SK-N-SH (cell line): ENCODE results near the gene CCNY. TPM values are rescaled to one million over a fixed set of nuclear protein-coding genes. Genes with fewer than 3 reads are reported as not detected.

Source experiments
- CTCF ChIA-PET: fragments of 300-600, 350-600 bp; formaldehyde crosslinking; extraction: SDS; loops from one replicate; lab custom pipeline; 2021; lab: Yijun Ruan, JAX
- POLR2A ChIA-PET: fragments of 350-600 bp; sonication (Branson Sonifier 250); formaldehyde crosslinking; extraction: SDS; loops from one replicate; lab custom pipeline; 2020; ENCODE audit warnings: antibody characterized with exemption, inconsistent platforms; lab: Yijun Ruan, JAX
- DNase-seq: peaks from one replicate; pipeline ENCODE4 v3.0.0; 2012
- H2AFZ ChIP-seq: fragments of 200-600 bp; sonication (generic); 2 replicates; pipeline ENCODE4 v1.8.1; 2016; ENCODE audit warnings: antibody characterized with exemption, mild to moderate bottlenecking, low read depth
- H3F3A ChIP-seq: fragments of 200-600 bp; sonication (generic); replicated peaks from 2 replicates; pipeline ENCODE3; 2016; ENCODE audit warnings: antibody characterized with exemption, mild to moderate bottlenecking; ENCODE audit not compliant: insufficient read depth
- H3K27ac ChIP-seq, 2 experiments: fragments of 200-500 bp in 1 of 2; fragments of 200-600 bp in 1 of 2; sonication (Bioruptor generic) in 1 of 2; sonication (generic), shearing (Covaris generic) in 1 of 2; 2 replicates each; pipeline versions ENCODE4 v1.5.1 to v1.6.1; 2014 to 2016; ENCODE audit warnings: low read depth in 2 of 2, inconsistent platforms in 1 of 2, low read length in 1 of 2, mild to moderate bottlenecking in 1 of 2, mixed read lengths in 1 of 2
- H3K27me3 ChIP-seq: fragments of 200-600 bp; sonication (generic), shearing (Covaris generic); 2 replicates; pipeline ENCODE4 v1.6.1; 2016; ENCODE audit warnings: mixed run types; ENCODE audit not compliant: insufficient read depth
- H3K36me3 ChIP-seq, 2 experiments: fragments of 200-500 bp in 1 of 2; fragments of 200-600 bp in 1 of 2; sonication (Bioruptor generic) in 1 of 2; sonication (generic) in 1 of 2; replicated peaks in 1 of 2; 2 replicates each; pipeline versions ENCODE3 to v1.5.1; 2014 to 2016; ENCODE audit warnings: low read length in 1 of 2, mild to moderate bottlenecking in 1 of 2; ENCODE audit not compliant: insufficient read depth in 2 of 2, control insufficient read depth in 1 of 2
- H3K4me1 ChIP-seq, 2 experiments: fragments of 200-500 bp in 1 of 2; fragments of 200-600 bp in 1 of 2; sonication (Bioruptor generic) in 1 of 2; sonication (generic), shearing (Covaris generic) in 1 of 2; 2 replicates each; pipeline versions ENCODE4 v1.5.1 to v1.6.1; 2014 to 2016; ENCODE audit warnings: low read depth in 1 of 2, low read length in 1 of 2, mixed run types in 1 of 2; ENCODE audit not compliant: insufficient read depth in 2 of 2, control insufficient read depth in 1 of 2
- H3K4me2 ChIP-seq: fragments of 200-600 bp; sonication (generic), shearing (Covaris generic); 2 replicates; pipeline ENCODE4 v1.6.1; 2017; ENCODE audit warnings: mixed run types
- H3K4me3 ChIP-seq, 2 experiments: fragments of 200-500 bp in 1 of 2; fragments of 200-600 bp in 1 of 2; sonication (Bioruptor generic) in 1 of 2; sonication (generic), shearing (Covaris generic) in 1 of 2; 2 replicates each; pipeline versions ENCODE4 v1.5.1 to v1.8.1; 2014 to 2016; ENCODE audit warnings: low read depth in 2 of 2, inconsistent platforms in 1 of 2, low read length in 1 of 2, mild to moderate bottlenecking in 1 of 2, mixed read lengths in 1 of 2, moderate library complexity in 1 of 2
- H3K79me2 ChIP-seq: fragments of 200-600 bp; sonication (generic); 2 replicates; pipeline ENCODE4 v1.8.1; 2017; ENCODE audit warnings: mild to moderate bottlenecking; ENCODE audit not compliant: insufficient read depth
- H3K9ac ChIP-seq: fragments of 200-600 bp; sonication (generic); 2 replicates; pipeline ENCODE4 v1.6.1; 2017; ENCODE audit warnings: mixed run types
- H3K9me2 ChIP-seq: fragments of 200-600 bp; sonication (generic); 2 replicates; pipeline ENCODE4 v1.6.1; 2017; ENCODE audit warnings: mixed run types
- H3K9me3 ChIP-seq: fragments of 200-600 bp; sonication (generic); 2 replicates; pipeline ENCODE4 v1.6.1; 2017; ENCODE audit warnings: mixed run types, mild to moderate bottlenecking, moderate library complexity
- H4K20me1 ChIP-seq: fragments of 200-600 bp; sonication (generic); 2 replicates; pipeline ENCODE4 v1.6.1; 2017; ENCODE audit warnings: mild to moderate bottlenecking, mixed run types; ENCODE audit not compliant: insufficient read depth
- CHD2 ChIP-seq: fragments of 150-350 bp; IDR thresholded peaks from 2 replicates; pipeline ENCODE4 v1.6.1; 2018; ENCODE audit warnings: low read length; ENCODE audit not compliant: partially characterized antibody
- ELF1 ChIP-seq: IDR thresholded peaks from 2 replicates; pipeline ENCODE4 v1.4.0; 2012
- FOSL2 ChIP-seq: IDR thresholded peaks from 2 replicates; pipeline ENCODE4 v1.4.0; 2012; ENCODE audit warnings: low read depth, mild to moderate bottlenecking, moderate library complexity, borderline replicate concordance
- FOXJ3 ChIP-seq: sonication (generic); formaldehyde crosslinking; IDR thresholded peaks from 2 replicates; pipeline ENCODE4 v1.5.1; 2020; ENCODE audit warnings: mild to moderate bottlenecking, missing genetic modification reagents
- GABPA ChIP-seq: IDR thresholded peaks from 2 replicates; pipeline ENCODE4 v1.4.0; 2012; ENCODE audit warnings: low read depth, mild to moderate bottlenecking
- GATA2 ChIP-seq: sonication (generic); formaldehyde crosslinking; IDR thresholded peaks from 2 replicates; pipeline ENCODE4 v1.5.0; 2020; ENCODE audit warnings: mild to moderate bottlenecking, missing genetic modification reagents
- JUND ChIP-seq: IDR thresholded peaks from 2 replicates; pipeline ENCODE4 v1.4.0; 2012
- MEF2A ChIP-seq: IDR thresholded peaks from 2 replicates; pipeline ENCODE4 v1.4.0; 2012; ENCODE audit warnings: low read depth, borderline replicate concordance
- NRF1 ChIP-seq: IDR thresholded peaks from 2 replicates; pipeline ENCODE4 v1.6.1; 2012; ENCODE audit warnings: low read depth, mild to moderate bottlenecking, low read length
- RAD21 ChIP-seq: IDR thresholded peaks from 2 replicates; pipeline ENCODE4 v1.6.1; 2012; ENCODE audit warnings: mild to moderate bottlenecking, low read length
- RCOR1 ChIP-seq: fragments of 150-350 bp; IDR thresholded peaks from 2 replicates; pipeline ENCODE4 v1.6.1; 2017; ENCODE audit warnings: antibody characterized with exemption, low read length
- RFX5 ChIP-seq: IDR thresholded peaks from 2 replicates; pipeline ENCODE4 v1.6.1; 2012; ENCODE audit warnings: mild to moderate bottlenecking, improper control_type of control experiment, low read length
- SMC3 ChIP-seq: IDR thresholded peaks from 2 replicates; pipeline ENCODE4 v1.6.1; 2012; ENCODE audit warnings: low read depth, low read length, improper control_type of control experiment
- TAF1 ChIP-seq: IDR thresholded peaks from 2 replicates; pipeline ENCODE4 v1.6.1; 2012; ENCODE audit warnings: low read depth, mild to moderate bottlenecking, low read length, moderate library complexity, borderline replicate concordance
- TCF12 ChIP-seq: IDR thresholded peaks from 2 replicates; pipeline ENCODE4 v1.4.0; 2012
- WGBS: methylation state at CpG from one replicate; pipeline ENCODE4 v1.1.6; 2017; ENCODE audit warnings: low lambda C conversion rate; 5-methylcytosine and 5-hydroxymethylcytosine counted together
- polyA plus RNA-seq, 3 experiments: library from polyadenylated mRNA; depleted of rRNA; stranded (reverse); fragments of >200 nt; gene quantifications; 2 replicates each; pipeline ENCODE4 v1.2.3, GENCODE V29; 2012
- TF ChIP-seq, protein P1 (sequence below): fragments of 150-350 bp; IDR thresholded peaks from 2 replicates; pipeline ENCODE4 v1.6.1; 2017; ENCODE audit warnings: antibody characterized with exemption, low read length, low read depth, borderline replicate concordance
- TF ChIP-seq, protein P2 (sequence below): IDR thresholded peaks from 2 replicates; pipeline ENCODE4 v1.4.0; 2012; ENCODE audit warnings: low read depth
- TF ChIP-seq, protein P3 (sequence below): IDR thresholded peaks from 2 replicates; pipeline ENCODE4; 2012
- TF ChIP-seq, protein P4 (sequence below): IDR thresholded peaks from 2 replicates; pipeline ENCODE4 v1.6.1; 2012; ENCODE audit warnings: mild to moderate bottlenecking, low read depth, low read length, moderate library complexity
- TF ChIP-seq, protein P5 (sequence below): IDR thresholded peaks from 2 replicates; pipeline ENCODE4 v1.4.0; 2012; ENCODE audit warnings: low read depth, borderline replicate concordance

The CCNY gene
- polyA plus RNA-seq, 1 of the 3 experiments (the other 2 are of a cell fraction), result 29.4 TPM

DNA sequence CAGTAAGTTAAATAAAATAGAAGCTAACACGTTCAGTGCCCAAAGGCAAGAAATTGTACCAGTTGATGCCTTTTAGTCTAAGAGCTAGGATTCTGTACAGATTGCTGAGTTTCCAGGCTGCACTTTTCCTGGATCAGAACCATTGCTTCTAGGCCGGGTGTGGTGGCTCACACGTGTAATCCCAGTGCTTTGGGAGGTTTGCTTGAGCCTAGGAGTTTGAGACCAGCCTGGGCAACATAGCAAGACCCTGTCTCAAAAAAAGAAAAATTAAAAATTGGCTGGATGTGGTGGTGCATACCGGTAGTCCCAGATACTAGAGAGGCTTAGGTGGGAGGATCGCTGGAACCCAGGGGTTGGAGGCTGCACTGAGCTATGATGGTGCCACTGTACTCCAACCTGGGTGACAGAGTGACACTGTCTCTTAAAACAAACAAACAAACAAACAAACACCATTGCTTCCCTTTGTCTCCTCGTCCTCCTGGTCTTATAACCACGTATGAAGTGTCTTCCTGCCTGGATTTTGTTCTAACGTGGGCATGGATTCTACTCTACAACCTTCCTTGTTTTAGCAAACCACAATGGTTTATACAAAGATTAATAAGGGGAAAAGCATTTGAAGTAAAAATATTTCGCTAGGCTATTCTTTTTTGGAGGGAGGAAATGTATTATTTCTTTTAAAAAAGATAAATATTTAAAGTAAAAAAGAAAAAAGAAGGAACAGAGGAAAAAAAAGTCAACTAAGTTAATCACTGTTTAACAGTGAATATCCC lies 9.7 kb upstream of the CCNY start:
- 93% methylated on average over 9 of the region's 9 CpGs for WGBS
- H3K27ac ChIP-seq, result peak overlapping the region in 1 of 2 experiments; percentile 56; a peak in 1 of 4 replicates

More for the DNA sequence above, 9.7 kb upstream of the CCNY start:
- Histone ChIP-seq H3K4me1 (peaks cover 7 to 28% of the 10 kb centered on the region in 2 experiments; a peak in 2 of 4 replicates), H3K9me2 (no peaks in the 10 kb centered on the region), H3K27me3 (no peaks in the 10 kb centered on the region), H3K9me3 (no peaks in the 10 kb centered on the region), H3F3A (peaks cover 7% of the 10 kb centered on the region), H2AFZ (no peak overlapping the region), H4K20me1 (no peaks in the 10 kb centered on the region), H3K36me3 (peaks cover 0 to 17% of the 10 kb centered on the region in 2 experiments), H3K4me2 (no peak overlapping the region), H3K4me3 (no peak overlapping the region), H3K9ac (no peak overlapping the region), H3K79me2 (peaks cover 91% of the 10 kb centered on the region)
- POLR2A ChIA-PET, result no interaction called here
- CTCF ChIA-PET, result interaction anchor here (1.6 to 1.8 kb wide), 2 partner anchors 169 to 207 kb away, joined by 4 read pairs; no protein-coding TSS in a partner anchor
- DNase-seq, result no peak
- TF ChIP-seq NRF1 (no peak), JUND (no peak), RFX5 (no peak), CHD2 (no peak), TAF1 (no peak), ELF1 (no peak), MEF2A (no peak), SMC3 (no peak), RCOR1 (no peak), TCF12 (no peak), RAD21 (no peak), FOSL2 (no peak), FOXJ3 (CRISPR knock-in tag) (no peak), GATA2 (no peak), GABPA (no peak)
- TF ChIP-seq, protein P1, sequence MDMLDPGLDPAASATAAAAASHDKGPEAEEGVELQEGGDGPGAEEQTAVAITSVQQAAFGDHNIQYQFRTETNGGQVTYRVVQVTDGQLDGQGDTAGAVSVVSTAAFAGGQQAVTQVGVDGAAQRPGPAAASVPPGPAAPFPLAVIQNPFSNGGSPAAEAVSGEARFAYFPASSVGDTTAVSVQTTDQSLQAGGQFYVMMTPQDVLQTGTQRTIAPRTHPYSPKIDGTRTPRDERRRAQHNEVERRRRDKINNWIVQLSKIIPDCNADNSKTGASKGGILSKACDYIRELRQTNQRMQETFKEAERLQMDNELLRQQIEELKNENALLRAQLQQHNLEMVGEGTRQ, result no peak
- TF ChIP-seq, protein P2, sequence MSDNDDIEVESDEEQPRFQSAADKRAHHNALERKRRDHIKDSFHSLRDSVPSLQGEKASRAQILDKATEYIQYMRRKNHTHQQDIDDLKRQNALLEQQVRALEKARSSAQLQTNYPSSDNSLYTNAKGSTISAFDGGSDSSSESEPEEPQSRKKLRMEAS, result no peak
- TF ChIP-seq, protein P3, sequence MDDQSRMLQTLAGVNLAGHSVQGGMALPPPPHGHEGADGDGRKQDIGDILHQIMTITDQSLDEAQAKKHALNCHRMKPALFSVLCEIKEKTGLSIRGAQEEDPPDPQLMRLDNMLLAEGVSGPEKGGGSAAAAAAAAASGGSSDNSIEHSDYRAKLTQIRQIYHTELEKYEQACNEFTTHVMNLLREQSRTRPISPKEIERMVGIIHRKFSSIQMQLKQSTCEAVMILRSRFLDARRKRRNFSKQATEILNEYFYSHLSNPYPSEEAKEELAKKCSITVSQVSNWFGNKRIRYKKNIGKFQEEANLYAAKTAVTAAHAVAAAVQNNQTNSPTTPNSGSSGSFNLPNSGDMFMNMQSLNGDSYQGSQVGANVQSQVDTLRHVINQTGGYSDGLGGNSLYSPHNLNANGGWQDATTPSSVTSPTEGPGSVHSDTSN, result no peak
- TF ChIP-seq, protein P4, sequence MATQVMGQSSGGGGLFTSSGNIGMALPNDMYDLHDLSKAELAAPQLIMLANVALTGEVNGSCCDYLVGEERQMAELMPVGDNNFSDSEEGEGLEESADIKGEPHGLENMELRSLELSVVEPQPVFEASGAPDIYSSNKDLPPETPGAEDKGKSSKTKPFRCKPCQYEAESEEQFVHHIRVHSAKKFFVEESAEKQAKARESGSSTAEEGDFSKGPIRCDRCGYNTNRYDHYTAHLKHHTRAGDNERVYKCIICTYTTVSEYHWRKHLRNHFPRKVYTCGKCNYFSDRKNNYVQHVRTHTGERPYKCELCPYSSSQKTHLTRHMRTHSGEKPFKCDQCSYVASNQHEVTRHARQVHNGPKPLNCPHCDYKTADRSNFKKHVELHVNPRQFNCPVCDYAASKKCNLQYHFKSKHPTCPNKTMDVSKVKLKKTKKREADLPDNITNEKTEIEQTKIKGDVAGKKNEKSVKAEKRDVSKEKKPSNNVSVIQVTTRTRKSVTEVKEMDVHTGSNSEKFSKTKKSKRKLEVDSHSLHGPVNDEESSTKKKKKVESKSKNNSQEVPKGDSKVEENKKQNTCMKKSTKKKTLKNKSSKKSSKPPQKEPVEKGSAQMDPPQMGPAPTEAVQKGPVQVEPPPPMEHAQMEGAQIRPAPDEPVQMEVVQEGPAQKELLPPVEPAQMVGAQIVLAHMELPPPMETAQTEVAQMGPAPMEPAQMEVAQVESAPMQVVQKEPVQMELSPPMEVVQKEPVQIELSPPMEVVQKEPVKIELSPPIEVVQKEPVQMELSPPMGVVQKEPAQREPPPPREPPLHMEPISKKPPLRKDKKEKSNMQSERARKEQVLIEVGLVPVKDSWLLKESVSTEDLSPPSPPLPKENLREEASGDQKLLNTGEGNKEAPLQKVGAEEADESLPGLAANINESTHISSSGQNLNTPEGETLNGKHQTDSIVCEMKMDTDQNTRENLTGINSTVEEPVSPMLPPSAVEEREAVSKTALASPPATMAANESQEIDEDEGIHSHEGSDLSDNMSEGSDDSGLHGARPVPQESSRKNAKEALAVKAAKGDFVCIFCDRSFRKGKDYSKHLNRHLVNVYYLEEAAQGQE, result no peak
- TF ChIP-seq, protein P5, sequence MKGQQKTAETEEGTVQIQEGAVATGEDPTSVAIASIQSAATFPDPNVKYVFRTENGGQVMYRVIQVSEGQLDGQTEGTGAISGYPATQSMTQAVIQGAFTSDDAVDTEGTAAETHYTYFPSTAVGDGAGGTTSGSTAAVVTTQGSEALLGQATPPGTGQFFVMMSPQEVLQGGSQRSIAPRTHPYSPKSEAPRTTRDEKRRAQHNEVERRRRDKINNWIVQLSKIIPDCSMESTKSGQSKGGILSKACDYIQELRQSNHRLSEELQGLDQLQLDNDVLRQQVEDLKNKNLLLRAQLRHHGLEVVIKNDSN, result no peak
